ENCODE data around the gene CXorf49B. TPM values are rescaled to one million over a fixed set of nuclear protein-coding genes. Genes with fewer than 3 reads are reported as not detected.
"Not testable (repeated sequence)": the region's sequence is repeated elsewhere in the genome, so short reads cannot be mapped to it uniquely, and the experiment has no call there.

Gene CXorf49B
- total RNA-seq (ENCODE audit: low replicate concordance) = not detected in 2 replicates

- not testable (repeated sequence) for H3K27me3 Mint-ChIP-seq (ENCODE audit: insufficient read depth, low read depth); H3K79me2 ChIP-seq (ENCODE audit: low read depth); H3K4me1 ChIP-seq; DNase-seq (ENCODE audit: low spot score); H2AFZ ChIP-seq (replicated peaks); H3K27me3 ChIP-seq; H3K36me3 Mint-ChIP-seq; H3K27ac Mint-ChIP-seq; H3K9me3 ChIP-seq (ENCODE audit: low read depth); H4K20me1 ChIP-seq (ENCODE audit: low read depth); H3K9me3 Mint-ChIP-seq; H3K4me2 ChIP-seq; H3F3A ChIP-seq (ENCODE audit: low read depth); H3K36me3 ChIP-seq; H3K4me3 Mint-ChIP-seq; H3K9ac ChIP-seq; H3K4me3 ChIP-seq; H3K4me1 Mint-ChIP-seq; H3K27ac ChIP-seq
Measured at GRCh38 chrX:71763049-71763448, at the start of gene CXorf49B. Gene CXorf49B, plus strand, starts transcription at chrX:71763349. Its CDS starts 75 bp downstream, at chrX:71763424.

- not testable (repeated sequence) for H3K9me3 ChIP-seq (ENCODE audit: low read depth); H4K20me1 ChIP-seq (ENCODE audit: low read depth); H3K36me3 ChIP-seq; DNase-seq (ENCODE audit: low spot score); H3F3A ChIP-seq (ENCODE audit: low read depth); H3K27me3 Mint-ChIP-seq (ENCODE audit: insufficient read depth, low read depth); H3K27ac ChIP-seq; H3K27me3 ChIP-seq; H3K4me1 ChIP-seq; H2AFZ ChIP-seq (replicated peaks); H3K4me1 Mint-ChIP-seq; H3K9me3 Mint-ChIP-seq; H3K4me3 Mint-ChIP-seq; H3K4me2 ChIP-seq; H3K79me2 ChIP-seq (ENCODE audit: low read depth); H3K9ac ChIP-seq; H3K27ac Mint-ChIP-seq; H3K36me3 Mint-ChIP-seq; H3K4me3 ChIP-seq
Measured at GRCh38 chrX:71714064-71714463, 49.1 kb upstream of the CXorf49B start.

- H3K79me2 ChIP-seq (ENCODE audit: low read depth); H3K4me2 ChIP-seq; H2AFZ ChIP-seq (replicated peaks); H3K27ac ChIP-seq; DNase-seq (ENCODE audit: low spot score); H3F3A ChIP-seq (ENCODE audit: low read depth); H3K9me3 Mint-ChIP-seq; H3K4me1 ChIP-seq; H4K20me1 ChIP-seq (ENCODE audit: low read depth); H3K9ac ChIP-seq; H3K27ac Mint-ChIP-seq; H3K9me3 ChIP-seq (ENCODE audit: low read depth); H3K27me3 Mint-ChIP-seq (ENCODE audit: insufficient read depth, low read depth); H3K4me1 Mint-ChIP-seq; H3K4me3 ChIP-seq; H3K4me3 Mint-ChIP-seq; H3K36me3 ChIP-seq; H3K27me3 ChIP-seq; H3K36me3 Mint-ChIP-seq: not testable (repeated sequence)
Measured at GRCh38 chrX:71715551-71715950, 47.6 kb upstream of the CXorf49B start.

- not testable (repeated sequence) for H3K4me1 ChIP-seq; H3K79me2 ChIP-seq (ENCODE audit: low read depth); H4K20me1 ChIP-seq (ENCODE audit: low read depth); H3K27me3 ChIP-seq; H3K4me2 ChIP-seq; H3K27me3 Mint-ChIP-seq (ENCODE audit: insufficient read depth, low read depth); H3K4me3 Mint-ChIP-seq; H3F3A ChIP-seq (ENCODE audit: low read depth); H3K9ac ChIP-seq; DNase-seq (ENCODE audit: low spot score); H3K4me1 Mint-ChIP-seq; H3K9me3 ChIP-seq (ENCODE audit: low read depth); H3K36me3 Mint-ChIP-seq; H3K27ac ChIP-seq; H3K9me3 Mint-ChIP-seq; H3K27ac Mint-ChIP-seq; H3K36me3 ChIP-seq; H2AFZ ChIP-seq (replicated peaks); H3K4me3 ChIP-seq
Measured at GRCh38 chrX:71716323-71716722, 46.8 kb upstream of the CXorf49B start.

- H3K4me1 Mint-ChIP-seq; H3K36me3 Mint-ChIP-seq; H3K9me3 ChIP-seq (ENCODE audit: low read depth); H3F3A ChIP-seq (ENCODE audit: low read depth); H3K27ac ChIP-seq; H3K4me3 Mint-ChIP-seq; H3K4me2 ChIP-seq; DNase-seq (ENCODE audit: low spot score); H3K9me3 Mint-ChIP-seq; H3K27ac Mint-ChIP-seq; H3K9ac ChIP-seq; H3K79me2 ChIP-seq (ENCODE audit: low read depth); H3K4me3 ChIP-seq; H3K36me3 ChIP-seq; H4K20me1 ChIP-seq (ENCODE audit: low read depth); H3K27me3 Mint-ChIP-seq (ENCODE audit: insufficient read depth, low read depth); H2AFZ ChIP-seq (replicated peaks); H3K4me1 ChIP-seq; H3K27me3 ChIP-seq: not testable (repeated sequence)
Measured at GRCh38 chrX:71718185-71718584, 45.0 kb upstream of the CXorf49B start, which contains the start of gene CXorf49. Gene CXorf49, minus strand, starts transcription at chrX:71718285. Its CDS starts 134 bp downstream, at chrX:71718151.

GRCh38 chrX:71719195-71719594, 44.0 kb upstream of the CXorf49B start:
- not testable (repeated sequence) for H3K4me1 Mint-ChIP-seq

GRCh38 chrX:71720289-71720886, 42.8 kb upstream of the CXorf49B start:
- not testable (repeated sequence) for DNase-seq (ENCODE audit: low spot score); H3K4me3 Mint-ChIP-seq; H4K20me1 ChIP-seq (ENCODE audit: low read depth); H3K27me3 ChIP-seq; H3K36me3 ChIP-seq; H3K27me3 Mint-ChIP-seq (ENCODE audit: insufficient read depth, low read depth); H3K4me1 ChIP-seq; H3K4me2 ChIP-seq; H3K27ac Mint-ChIP-seq; H3K4me1 Mint-ChIP-seq; H3K27ac ChIP-seq; H3K36me3 Mint-ChIP-seq; H3F3A ChIP-seq (ENCODE audit: low read depth); H3K4me3 ChIP-seq; H3K9me3 ChIP-seq (ENCODE audit: low read depth); H3K9me3 Mint-ChIP-seq; H3K79me2 ChIP-seq (ENCODE audit: low read depth); H3K9ac ChIP-seq; H2AFZ ChIP-seq (replicated peaks)

More at GRCh38 chrX:71719195-71719594, 44.0 kb upstream of the CXorf49B start:
- H3K27me3 Mint-ChIP-seq (ENCODE audit: insufficient read depth, low read depth); H3K27ac ChIP-seq; H3K9me3 ChIP-seq (ENCODE audit: low read depth); H3K4me1 ChIP-seq; H3K79me2 ChIP-seq (ENCODE audit: low read depth); H3K36me3 Mint-ChIP-seq; H3K27me3 ChIP-seq; H3K36me3 ChIP-seq; H2AFZ ChIP-seq (replicated peaks); H3K9me3 Mint-ChIP-seq; H3K27ac Mint-ChIP-seq; DNase-seq (ENCODE audit: low spot score); H3F3A ChIP-seq (ENCODE audit: low read depth); H3K4me3 ChIP-seq; H3K9ac ChIP-seq; H3K4me3 Mint-ChIP-seq; H3K4me2 ChIP-seq; H4K20me1 ChIP-seq (ENCODE audit: low read depth): not testable (repeated sequence)

GRCh38 chrX:71760688-71761281, 2.4 kb upstream of the CXorf49B start:
- H3K79me2 ChIP-seq (ENCODE audit: low read depth); H2AFZ ChIP-seq (replicated peaks); H3F3A ChIP-seq (ENCODE audit: low read depth); H3K9me3 Mint-ChIP-seq; H3K4me1 ChIP-seq; H4K20me1 ChIP-seq (ENCODE audit: low read depth); H3K27me3 ChIP-seq; H3K4me2 ChIP-seq; H3K36me3 ChIP-seq; H3K27ac ChIP-seq; H3K36me3 Mint-ChIP-seq; H3K9me3 ChIP-seq (ENCODE audit: low read depth); H3K4me1 Mint-ChIP-seq; H3K4me3 Mint-ChIP-seq; H3K4me3 ChIP-seq; DNase-seq (ENCODE audit: low spot score); H3K27me3 Mint-ChIP-seq (ENCODE audit: insufficient read depth, low read depth); H3K27ac Mint-ChIP-seq; H3K9ac ChIP-seq: not testable (repeated sequence)

Data from neural progenitor cell (in vitro differentiated cells).